HG03045 (cell line): ENCODE measurements around the gene FMN2.

ENCODE experiments used
- ATAC-seq: cut with Tn5 transposase; IDR thresholded peaks from one replicate; pipeline ENCODE4 v1.9.1; 2021; ENCODE audit warnings: mild to moderate bottlenecking, moderate library complexity; ENCODE audit not compliant: unreplicated experiment

FMN2 gene

DNA sequence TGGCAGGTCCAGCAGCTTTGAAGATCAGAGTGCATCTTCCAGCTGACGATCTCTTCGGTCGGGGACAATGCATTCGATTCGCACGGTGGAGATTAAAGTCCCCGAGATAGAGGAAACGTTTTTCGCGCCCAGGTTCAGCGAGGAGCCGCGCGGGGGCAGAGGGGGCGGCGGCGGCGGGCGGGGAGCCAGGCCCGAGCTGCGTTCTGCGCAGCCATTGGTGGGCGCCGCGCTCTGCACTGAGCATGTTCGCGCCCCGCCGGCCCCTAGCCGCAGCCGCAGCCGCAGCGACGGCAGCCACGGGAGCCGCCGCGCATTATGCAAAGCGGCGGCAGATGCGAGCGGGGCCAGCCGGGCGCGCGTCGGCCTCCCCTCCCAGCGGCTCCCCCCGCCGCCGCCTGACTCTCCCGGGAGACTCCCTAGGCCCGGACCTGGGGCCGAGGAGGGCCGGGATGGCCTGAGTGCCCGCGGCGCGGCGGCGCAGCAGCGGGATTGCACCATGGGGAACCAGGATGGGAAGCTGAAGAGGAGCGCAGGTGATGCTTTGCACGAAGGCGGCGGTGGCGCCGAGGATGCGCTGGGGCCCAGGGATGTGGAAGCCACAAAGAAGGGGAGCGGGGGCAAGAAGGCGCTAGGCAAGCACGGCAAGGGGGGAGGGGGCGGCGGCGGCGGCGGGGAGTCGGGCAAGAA, at the start of gene FMN2:
Gene FMN2, plus strand, starts transcription at position 270 of the 687 bp plus-strand sequence. Its CDS starts 227 bp downstream, at position 497.
- ATAC-seq: no peak

DNA sequence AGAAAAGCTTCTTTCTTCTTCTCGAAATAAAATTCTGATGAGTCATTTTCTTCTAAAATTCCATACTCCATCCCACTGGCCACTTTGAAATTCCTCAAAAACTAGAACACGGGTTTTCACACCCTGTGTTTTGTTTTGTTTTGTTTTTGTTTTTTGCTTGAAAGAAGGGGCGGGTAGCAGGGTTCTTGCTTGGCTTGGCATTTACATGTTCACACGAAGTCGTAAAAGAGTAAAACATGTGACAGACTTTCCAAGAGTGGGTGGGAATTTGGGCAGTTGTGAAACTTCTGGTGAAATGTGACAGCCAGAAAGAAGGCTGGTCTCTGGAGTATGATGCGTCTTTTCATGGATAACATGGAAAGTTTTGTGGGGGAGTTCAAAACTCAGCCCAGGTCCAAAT, 47.1 kb upstream of the FMN2 start:
- no peak for ATAC-seq

DNA sequence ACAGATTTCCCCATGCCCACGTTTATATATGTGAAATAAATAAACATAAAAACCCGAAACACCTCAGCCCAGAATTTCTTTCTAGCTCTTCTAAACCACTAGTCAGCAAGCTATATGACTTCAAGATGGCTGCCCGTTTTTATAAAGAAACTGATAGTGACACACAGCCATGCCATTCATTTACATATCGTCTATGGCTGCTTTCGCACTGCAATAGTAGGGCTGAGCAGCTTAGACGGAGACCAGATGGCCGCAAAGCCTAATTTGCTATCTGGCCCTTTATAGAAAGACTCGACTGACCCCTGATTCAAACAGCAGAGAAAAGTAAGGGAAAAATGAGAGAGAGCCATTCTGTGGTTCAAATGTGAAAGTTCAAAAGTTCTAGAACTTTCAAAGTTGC, 45.7 kb upstream of the FMN2 start:
- no peak for ATAC-seq

DNA sequence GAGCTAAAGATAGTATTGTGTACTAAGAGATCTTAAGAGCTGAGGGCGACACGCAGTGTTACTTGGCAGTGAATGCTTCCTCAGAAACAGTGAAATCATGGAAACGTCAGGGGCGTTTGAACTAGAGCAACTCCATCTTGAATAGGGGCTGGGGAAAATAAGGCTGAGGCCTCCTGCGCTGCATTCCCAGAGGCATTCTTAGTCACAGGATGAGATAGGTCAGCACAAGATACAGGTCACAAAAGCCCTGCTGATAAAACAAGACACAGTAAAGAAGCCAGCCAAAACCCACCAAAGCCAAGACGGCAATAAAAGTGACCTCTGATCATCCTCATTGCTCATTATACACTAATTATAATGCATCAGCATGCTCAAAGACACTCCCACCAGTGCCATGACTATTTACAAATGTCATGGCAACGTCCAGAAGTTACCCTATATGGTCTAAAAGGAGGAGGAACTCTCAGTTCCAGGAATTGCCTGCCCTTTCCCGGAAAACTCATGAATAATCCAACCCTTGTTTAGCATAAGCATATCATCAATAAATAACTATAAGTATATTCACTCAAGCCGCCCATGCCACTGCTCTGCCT, 37.5 kb upstream of the FMN2 start:
- no peak for ATAC-seq

DNA sequence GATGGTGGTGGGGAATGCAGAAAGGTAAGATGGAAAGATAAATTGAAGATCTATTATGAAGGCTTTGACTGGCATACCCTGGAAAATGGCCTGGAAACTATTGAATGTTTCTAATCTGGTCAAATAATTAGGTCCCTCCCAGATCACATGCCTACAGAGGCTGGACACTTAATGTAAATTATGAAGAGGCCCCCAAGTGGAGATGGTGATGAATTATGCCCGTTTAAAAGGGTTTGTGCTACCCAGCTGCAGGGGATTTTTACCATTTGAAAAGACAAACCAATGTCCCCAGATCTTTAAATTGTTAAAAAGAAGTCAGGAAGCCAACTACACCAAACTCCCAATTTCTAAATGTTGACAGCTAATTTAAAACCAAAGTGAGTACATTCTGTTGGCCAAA, 35.7 kb upstream of the FMN2 start:
- ATAC-seq: no peak

DNA sequence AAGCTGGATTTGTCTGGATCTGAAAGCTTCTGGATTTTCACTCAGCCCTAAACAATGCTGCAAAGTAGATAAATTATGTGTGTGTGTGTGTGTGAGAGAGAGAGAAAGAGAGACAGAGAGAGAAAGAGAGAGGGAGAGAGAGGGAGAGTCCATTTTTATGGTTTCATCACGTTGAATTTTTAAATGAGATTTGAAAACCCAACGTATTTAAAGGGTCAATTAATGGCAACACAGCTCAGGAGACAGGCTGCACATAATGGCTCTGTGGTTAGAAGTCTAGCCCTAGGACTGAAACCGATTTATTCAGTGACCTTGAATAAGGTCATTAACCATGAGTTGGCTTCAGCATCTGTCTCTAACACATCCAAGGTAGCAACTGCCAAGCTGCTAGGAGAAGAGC, 35.3 kb upstream of the FMN2 start:
- ATAC-seq: no peak

DNA sequence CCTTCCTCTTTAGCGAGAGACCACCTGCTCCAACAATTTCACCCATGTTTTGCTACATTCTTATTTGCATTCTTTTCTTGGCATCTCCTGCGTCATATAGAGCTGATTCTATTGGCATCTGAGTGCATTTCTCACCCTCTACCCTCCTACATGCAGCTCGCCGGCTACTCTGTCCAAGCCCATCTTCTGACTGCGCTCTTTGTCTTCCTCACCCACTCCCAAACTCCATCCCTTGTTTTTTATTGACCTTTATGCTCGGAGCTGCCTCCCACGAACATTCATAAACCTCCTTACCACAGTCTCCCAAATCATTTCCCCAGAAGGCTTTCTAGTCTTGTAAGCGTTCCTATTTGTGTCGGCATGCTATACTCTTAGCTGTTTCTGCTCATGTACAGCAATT, 33.6 kb upstream of the FMN2 start:
- ATAC-seq: no peak

DNA sequence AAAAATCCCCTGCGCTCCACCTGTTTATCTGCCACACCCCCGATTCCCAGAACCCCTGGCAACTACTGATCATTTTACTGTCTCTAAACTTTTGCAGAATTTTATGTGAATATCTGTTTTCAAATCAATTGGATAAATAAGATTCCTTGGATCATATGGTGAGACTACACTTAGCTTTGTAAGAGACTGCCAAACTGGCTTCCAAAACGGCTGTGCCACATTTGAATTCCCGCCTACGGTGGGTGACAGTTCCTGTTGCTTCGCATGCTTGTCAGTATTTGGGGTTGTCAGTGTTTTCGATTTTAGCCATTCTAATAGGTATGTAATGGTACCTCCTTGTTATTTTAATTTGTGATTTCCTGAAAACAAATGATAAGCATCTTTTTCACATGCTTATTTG, 22.7 kb upstream of the FMN2 start:
- no peak for ATAC-seq

DNA sequence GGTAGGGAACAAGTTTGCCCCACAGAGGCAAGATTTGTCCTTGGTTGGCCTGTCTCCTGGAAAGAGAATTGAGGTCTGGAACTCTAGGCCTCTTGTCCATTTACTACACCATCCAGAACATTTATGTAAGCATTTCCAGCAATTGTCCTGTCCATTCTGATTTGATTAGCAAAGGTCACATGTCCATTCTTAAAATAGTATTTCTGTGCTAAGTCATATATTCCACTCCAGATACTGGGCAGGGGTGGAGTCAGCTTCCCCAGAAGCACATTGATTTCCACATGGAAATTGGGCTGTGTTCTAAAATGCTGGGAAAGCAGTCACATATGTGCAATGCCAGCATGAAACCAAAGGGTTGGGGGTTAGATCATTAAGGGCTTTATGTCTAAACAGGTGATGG, 21.5 kb upstream of the FMN2 start:
- no peak for ATAC-seq

DNA sequence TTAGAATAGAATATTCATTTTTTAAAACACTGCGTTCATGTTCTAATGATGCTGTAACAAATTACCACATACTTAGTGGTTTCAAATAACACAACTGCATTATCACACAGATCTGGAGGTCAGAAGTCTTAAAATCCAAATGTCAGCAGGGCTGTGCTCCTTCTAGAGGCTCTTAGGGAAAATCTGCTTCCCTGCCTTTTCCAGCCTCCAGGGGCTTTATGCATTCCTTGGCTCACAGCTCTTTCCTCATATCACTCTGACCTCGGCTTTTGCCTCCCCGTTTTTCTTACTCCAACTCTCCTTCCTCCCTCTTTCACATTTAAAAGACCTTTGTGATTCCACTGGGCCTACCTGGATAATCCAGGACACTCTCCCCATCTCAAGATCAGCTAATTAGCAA, 18.6 kb upstream of the FMN2 start:
- ATAC-seq: no peak

DNA sequence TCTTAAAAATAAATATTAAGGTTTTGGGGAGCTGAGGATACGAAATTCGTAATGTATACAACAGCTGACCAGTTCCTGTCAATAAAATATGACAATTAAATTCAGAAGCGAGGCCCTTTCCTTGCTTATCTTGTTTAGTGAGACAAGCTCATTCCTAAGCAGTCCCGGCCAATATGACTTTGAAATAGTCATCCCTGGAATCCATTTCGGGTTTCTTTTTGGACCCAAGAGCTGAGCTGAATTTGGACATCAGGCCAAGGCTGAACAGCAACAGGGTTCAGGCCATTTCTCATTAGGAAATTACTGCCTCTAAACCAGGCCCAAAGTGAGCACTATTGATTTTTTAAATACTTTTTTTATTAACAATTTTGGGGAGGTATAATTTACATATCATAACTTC, 17.3 kb upstream of the FMN2 start:
- ATAC-seq: no peak

DNA sequence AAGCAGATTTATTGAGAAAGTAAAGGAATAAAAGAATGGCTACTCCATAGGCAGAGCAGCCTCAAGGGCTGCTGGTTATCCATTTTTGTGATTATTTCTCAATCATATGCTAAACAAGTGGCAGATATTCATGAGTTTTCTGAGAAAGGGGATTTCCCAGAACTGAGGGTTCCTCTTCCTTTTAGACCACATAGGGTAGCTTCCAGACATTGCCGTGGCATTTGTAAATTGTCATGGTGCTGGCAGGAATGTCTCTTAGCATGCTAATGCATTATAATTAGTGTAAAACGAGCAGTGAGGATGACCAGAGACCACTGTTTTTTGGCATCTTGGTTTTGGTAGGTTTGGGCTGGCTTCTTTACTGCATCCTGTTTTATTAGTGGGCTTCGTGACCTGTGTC, 16.8 kb upstream of the FMN2 start:
- no peak for ATAC-seq

DNA sequence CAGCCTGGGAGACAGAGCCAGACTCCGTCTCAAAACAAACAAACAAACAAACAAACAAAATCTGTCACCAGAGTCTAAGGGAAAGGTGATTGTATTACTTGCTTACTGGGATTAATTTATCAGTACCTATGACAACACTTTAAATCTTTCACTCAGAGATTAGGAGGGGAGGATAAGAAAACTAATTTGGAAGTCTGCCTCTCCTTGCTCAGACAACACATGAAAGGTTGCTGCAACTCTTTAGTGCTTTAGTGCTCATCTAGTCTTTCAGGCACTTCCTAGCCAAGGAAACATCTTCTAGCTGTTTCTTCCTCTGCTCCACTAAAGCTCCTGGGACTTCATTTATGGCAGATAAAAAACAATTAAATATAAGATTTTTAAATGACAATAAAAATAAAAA, 7.3 kb upstream of the FMN2 start:
- no peak for ATAC-seq

DNA sequence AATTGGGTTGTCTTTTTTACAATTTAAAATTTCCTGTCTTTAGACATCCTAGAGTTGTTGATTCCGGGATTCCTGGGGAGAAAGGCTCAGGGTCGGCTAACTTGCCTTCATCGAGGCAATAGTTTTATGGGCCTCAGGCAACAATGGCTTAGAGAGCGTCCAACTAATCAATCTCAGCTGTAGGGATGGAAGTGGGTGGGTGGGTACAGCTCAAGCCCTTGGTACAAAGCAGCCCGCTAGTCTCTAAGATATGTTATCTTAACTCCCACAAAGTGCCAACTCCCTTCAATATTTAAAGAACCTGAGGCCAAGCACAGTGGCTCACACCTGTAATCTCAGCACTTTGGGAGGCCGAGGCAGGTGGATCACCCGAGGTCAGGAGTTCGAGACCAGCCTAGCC, 6.9 kb upstream of the FMN2 start:
- ATAC-seq: no peak

DNA sequence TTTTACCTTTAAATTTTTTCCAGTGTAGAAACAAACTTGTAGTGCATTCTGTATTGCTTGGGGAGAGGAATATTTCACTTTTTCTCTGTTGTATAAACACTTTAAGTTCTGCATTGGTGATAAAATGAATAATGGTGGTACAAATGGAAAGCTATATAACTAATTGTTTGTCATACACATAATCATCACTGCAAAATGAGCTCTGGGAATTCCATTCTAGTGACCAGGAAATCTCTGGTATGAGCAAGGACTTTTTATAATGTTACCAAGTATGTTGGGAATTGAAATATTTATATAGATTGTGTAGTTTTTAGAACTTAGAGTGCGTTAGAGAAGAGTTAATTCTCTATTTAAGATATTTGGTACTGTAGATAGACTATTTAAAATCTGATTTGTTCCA, 5.0 kb upstream of the FMN2 start:
- no peak for ATAC-seq

DNA sequence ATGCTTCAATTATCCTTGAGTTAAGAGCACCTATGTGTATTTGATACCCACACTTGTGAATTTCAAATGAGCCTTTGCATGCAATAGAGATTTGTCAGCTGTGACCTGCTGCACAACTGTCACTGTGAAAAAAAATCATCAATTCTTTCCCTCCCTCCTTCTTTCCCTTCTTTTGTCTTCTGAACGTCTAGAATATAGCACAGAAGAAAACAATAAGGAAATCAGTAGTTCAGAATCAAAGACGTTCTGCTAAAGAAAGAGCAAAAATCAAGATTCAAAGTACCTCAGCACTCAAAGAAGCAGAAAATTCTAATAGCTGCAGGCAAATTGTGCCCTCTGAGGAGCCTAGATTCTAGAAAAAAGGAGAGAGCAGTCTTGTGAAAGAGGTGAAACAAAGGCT, 1.7 kb upstream of the FMN2 start:
- no peak for ATAC-seq

DNA sequence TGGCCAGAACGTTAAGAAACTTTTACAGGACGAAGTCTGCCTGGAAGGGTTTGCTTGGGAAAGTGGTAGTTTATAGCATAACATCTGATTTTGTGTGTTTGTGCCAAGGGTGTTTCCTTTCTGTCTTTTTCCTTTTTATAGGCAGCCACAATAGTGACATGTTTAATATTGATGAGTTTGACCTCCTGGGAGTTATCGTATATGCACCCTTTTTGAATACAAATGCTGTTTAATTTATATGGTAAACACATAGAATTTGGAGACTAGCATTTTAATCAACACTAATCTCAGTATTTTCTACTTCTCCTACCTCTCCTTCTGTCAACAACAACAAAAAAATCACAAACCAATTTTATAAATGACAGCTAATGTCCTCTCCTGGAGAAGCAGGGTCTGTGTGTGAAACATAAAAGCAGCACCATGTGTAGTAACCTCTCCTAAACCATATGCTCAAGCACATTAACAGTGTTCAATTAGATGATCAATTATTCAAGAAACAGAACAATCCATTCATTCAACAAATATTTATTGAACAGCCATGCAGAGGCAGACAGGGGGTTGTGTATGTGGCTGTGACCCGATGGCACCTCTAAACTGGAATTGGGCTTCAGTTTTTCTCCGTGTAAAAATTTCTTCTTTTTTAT, 604 bp upstream of the FMN2 start:
- no peak for ATAC-seq

DNA sequence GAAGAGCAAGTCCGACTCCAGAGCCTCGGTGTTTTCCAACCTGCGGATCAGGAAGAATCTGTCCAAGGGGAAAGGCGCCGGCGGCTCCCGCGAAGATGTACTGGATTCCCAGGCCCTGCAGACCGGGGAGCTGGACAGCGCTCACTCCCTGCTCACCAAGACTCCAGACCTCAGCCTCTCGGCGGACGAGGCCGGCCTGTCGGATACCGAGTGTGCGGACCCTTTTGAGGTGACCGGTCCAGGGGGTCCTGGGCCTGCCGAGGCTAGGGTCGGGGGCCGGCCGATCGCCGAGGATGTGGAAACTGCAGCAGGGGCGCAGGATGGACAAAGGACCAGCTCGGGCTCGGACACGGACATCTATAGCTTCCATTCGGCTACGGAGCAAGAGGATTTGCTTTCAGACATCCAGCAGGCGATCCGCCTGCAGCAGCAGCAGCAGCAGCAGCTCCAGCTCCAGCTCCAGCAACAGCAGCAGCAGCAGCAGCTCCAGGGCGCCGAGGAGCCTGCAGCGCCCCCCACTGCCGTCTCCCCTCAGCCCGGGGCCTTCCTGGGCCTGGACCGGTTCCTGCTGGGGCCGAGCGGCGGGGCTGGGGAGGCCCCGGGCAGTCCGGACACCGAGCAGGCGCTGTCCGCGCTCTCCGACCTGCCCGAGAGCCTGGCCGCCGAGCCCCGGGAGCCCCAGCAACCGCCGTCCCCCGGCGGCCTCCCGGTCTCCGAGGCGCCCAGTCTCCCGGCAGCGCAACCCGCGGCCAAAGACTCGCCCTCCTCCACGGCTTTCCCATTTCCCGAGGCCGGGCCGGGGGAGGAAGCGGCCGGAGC, 827 bp downstream of the FMN2 start:
- no peak for ATAC-seq

DNA sequence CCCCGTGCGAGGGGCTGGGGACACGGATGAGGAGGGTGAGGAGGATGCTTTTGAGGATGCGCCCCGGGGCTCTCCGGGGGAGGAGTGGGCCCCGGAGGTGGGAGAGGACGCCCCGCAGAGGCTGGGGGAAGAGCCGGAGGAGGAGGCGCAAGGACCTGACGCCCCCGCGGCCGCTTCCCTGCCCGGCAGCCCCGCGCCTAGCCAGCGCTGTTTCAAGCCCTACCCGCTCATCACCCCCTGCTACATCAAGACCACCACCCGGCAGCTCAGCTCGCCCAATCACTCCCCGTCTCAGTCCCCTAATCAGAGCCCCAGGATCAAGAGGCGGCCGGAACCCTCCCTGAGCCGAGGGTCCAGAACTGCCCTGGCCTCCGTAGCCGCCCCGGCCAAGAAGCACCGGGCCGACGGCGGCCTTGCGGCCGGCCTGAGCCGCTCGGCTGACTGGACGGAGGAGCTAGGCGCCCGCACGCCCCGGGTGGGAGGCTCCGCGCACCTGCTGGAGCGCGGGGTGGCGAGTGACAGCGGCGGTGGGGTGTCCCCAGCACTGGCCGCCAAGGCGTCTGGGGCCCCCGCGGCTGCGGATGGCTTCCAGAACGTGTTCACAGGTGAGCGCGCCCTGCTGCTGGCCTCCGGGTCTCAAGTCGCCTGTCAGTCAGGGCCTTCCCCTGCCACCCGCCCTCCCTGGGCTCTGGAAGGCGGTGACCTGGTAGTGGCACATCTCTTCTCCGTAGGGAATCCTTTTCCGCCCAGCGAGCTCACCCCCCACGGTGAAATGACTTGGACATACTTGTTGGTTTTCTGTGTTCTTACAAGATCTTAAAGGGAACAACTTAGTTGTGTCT, 1.7 kb downstream of the FMN2 start:
- ATAC-seq: no peak

DNA sequence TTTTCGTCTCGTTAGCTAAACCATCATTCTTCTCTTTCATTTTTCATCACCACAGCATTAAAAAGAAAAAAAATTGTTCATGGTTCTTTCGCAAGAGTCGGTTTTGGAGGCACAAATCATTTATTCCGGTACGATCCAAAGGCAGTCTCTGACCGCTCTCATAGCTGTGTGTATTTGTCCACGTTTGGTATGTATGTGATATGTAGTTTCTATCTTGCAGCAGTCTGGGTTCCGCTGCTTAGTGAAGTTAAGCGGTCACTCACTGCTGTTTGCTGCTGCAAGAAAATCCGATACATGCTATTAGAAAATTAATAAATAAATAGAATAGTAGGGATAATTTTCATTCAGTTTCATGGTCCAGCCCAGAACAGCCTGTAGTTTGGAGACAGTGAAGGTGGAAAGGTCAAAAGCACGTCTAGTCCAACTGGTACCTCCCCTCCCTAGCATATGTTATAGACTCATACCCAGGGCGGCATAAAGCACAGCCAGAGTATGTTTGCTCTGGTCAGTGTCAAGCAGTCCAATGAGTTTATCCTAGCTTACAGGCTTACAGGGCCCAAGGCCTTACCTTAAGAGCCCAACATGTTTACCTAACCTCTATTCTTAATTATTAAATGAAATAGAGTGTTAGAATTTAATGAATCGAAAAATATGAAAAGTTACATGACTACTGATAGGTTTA, 2.5 kb downstream of the FMN2 start:
- no peak for ATAC-seq
